Measurements from ENCODE around the gene SAMD1. TPM values are rescaled to one million over a fixed set of nuclear protein-coding genes. Genes with fewer than 3 reads are reported as not detected.

Gene SAMD1
- total RNA-seq, 1 experiment from 2014 or later: 108 TPM

- H3K79me1 ChIP-seq (ENCODE audit: insufficient read depth, low read depth, low read length, poor library complexity, severe bottlenecking): no peaks in the 10 kb centered on the region
- WGBS (ENCODE audit: extremely low coverage, insufficient read length, low lambda C conversion rate): no CpG with 5 or more reads among the region's 1 CpG
Measured at GRCh38 chr19:14103310-14103709, 12.8 kb upstream of the SAMD1 start.

More at GRCh38 chr19:14103310-14103709, 12.8 kb upstream of the SAMD1 start:
- Histone ChIP-seq H2AFZ (ENCODE audit: low read length) (no peak overlapping the region), H3K4me1 (ENCODE audit: insufficient read depth, low read length) (no peaks in the 10 kb centered on the region), H4K20me1 (ENCODE audit: control insufficient read depth, insufficient read depth, insufficient read length) (no peaks in the 10 kb centered on the region), H3K18ac (ENCODE audit: insufficient read length, low read depth, low read length) (no peak overlapping the region), H2BK20ac (ENCODE audit: low read depth, low read length, poor library complexity, severe bottlenecking) (no peak overlapping the region), H4K5ac (ENCODE audit: insufficient read length, low read depth, low read length) (no peak overlapping the region), H4K91ac (ENCODE audit: insufficient read length, low read depth, low read length) (no peak overlapping the region), H3K27me3 (ENCODE audit: insufficient read depth, low read length) (no peaks in the 10 kb centered on the region), H3K23ac (ENCODE audit: insufficient read length, low read depth, low read length) (no peak overlapping the region), H4K8ac (replicated peaks; ENCODE audit: insufficient read length, low read depth, low read length) (no peak overlapping the region), H2BK120ac (ENCODE audit: low read depth, low read length, poor library complexity, severe bottlenecking) (no peak overlapping the region), H2BK12ac (ENCODE audit: insufficient read length, low read depth, low read length) (no peak overlapping the region), H3T11ph (ENCODE audit: low read length) (no peak overlapping the region), H2AK5ac (ENCODE audit: insufficient read length, low read length) (no peak overlapping the region), H3K9me3 (ENCODE audit: control insufficient read depth, low read depth, low read length) (no peaks in the 10 kb centered on the region), H3K4ac (ENCODE audit: low read depth, low read length) (no peak overlapping the region), H3K14ac (ENCODE audit: insufficient read depth, low read length) (no peak overlapping the region), H3K56ac (ENCODE audit: insufficient read length, low read depth, low read length) (no peak overlapping the region), H3K79me2 (ENCODE audit: insufficient read depth, low read length) (no peaks in the 10 kb centered on the region), H2BK5ac (ENCODE audit: insufficient read length, low read length) (no peak overlapping the region), H2BK15ac (ENCODE audit: low read depth, low read length) (no peak overlapping the region), H3K27ac (ENCODE audit: insufficient read length, low read depth, low read length) (no peak overlapping the region), H3K9ac (ENCODE audit: extremely low read depth, insufficient read length, low read length) (no peak overlapping the region), H3K4me2 (ENCODE audit: insufficient read depth, insufficient read length, low read length) (no peak overlapping the region), H3K23me2 (ENCODE audit: insufficient read length, low read depth, low read length, poor library complexity, severe bottlenecking) (no peaks in the 10 kb centered on the region)
- no peak overlapping the region for H3K4me3 Mint-ChIP-seq
- TF ChIP-seq CTCF (conservative IDR thresholded peaks at IDR 0.05): no peak
- H3K9me3 Mint-ChIP-seq: no peaks in the 10 kb centered on the region
- H3K27ac Mint-ChIP-seq: no peak overlapping the region
- no peak for DNase-seq
- H3K27me3 Mint-ChIP-seq (ENCODE audit: low read depth): no peaks in the 10 kb centered on the region
- no peaks in the 10 kb centered on the region for H3K4me1 Mint-ChIP-seq
- peaks cover 2 to 24% (median 8%) of the 10 kb centered on the region in 3 experiments; a peak in 4 of 7 replicates for H3K36me3 Mint-ChIP-seq (ENCODE audit: insufficient read depth in 1 of 3, low read depth in 3 of 3)
